ENCODE results near the gene PHAF1.

Gene PHAF1

DNA sequence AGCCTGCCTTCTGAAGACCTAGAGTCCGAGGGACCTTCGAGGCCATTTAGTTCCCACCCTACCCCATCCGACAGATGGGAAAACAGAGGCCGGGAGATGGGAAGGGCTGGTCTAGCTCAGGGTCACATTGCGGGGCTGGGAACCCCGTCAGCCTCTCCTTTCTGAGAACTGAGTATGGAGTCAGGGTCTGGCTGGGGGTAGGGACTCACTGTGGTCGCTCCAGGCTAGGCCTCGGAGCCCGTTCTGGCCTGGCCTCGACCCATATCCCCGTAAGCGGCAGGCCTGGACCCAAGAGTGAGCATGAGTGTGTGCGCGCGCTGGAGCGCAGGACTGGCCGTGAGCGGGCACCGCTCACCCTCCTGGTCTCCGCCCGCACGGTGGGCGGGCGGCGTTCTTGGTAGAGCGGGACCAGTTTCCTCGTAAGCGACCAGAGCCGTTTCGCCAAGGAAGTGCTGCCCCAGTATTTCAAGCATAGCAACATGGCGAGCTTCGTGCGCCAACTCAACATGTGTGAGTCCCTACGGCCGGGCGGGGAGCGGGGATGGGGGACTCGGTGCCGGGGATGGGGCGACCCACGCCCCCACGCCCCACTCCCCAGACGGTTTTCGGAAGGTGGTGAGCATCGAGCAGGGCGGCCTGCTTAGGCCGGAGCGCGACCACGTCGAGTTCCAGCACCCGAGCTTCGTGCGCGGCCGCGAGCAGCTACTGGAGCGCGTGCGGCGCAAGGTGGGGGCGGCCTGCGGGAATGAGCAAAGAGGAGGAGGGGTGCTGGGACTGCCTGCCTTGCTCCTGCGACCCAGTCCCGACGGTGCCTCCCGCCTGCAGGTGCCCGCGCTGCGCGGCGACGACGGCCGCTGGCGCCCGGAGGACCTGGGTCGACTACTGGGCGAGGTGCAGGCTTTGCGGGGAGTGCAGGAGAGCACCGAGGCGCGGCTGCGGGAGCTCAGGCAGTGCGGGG, 55.7 kb downstream of the PHAF1 start:
- ChIA-PET CTCF (interaction anchor here (0.8 to 7.6 kb wide), 3 partner anchors 11 to 147 kb away, joined by 3 to 54 read pairs (median 5); no protein-coding TSS in a partner anchor), POLR2A (no interaction called here)
- no peak for DNase-seq (ENCODE audit: low read depth, low spot score)
- H3K4me3 ChIP-seq (ENCODE audit: low read depth, low read length) = no peak overlapping the region
- TF ChIP-seq, protein P1, sequence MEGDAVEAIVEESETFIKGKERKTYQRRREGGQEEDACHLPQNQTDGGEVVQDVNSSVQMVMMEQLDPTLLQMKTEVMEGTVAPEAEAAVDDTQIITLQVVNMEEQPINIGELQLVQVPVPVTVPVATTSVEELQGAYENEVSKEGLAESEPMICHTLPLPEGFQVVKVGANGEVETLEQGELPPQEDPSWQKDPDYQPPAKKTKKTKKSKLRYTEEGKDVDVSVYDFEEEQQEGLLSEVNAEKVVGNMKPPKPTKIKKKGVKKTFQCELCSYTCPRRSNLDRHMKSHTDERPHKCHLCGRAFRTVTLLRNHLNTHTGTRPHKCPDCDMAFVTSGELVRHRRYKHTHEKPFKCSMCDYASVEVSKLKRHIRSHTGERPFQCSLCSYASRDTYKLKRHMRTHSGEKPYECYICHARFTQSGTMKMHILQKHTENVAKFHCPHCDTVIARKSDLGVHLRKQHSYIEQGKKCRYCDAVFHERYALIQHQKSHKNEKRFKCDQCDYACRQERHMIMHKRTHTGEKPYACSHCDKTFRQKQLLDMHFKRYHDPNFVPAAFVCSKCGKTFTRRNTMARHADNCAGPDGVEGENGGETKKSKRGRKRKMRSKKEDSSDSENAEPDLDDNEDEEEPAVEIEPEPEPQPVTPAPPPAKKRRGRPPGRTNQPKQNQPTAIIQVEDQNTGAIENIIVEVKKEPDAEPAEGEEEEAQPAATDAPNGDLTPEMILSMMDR (IDR thresholded peaks at IDR 0.05; ENCODE audit: insufficient read depth, low read length, missing control alignments) = no peak

DNA sequence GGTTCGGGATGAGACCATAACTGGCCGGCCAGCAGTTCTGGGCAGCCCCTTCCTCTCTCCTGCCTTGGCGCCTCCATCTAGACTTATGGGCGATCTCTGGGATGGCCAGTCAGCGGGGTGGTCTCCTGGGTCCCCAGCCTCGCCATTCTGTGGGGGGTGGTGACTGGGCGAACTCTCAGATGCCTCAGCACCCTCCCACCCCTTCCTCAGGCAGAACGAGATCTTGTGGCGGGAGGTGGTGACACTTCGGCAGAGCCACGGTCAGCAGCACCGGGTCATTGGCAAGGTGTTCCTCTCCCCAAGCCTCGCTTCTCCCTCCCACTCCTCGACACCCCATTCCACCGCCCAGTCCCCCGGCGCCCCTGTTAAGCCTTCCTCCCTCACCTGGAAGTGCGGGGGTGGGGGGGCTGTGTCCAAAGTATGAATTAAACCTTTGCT, 56.4 kb downstream of the PHAF1 start:
- POLR2A ChIA-PET = no interaction called here
- no peak overlapping the region for H3K4me3 ChIP-seq (ENCODE audit: low read depth, low read length)
- TF ChIP-seq, protein P1 (IDR thresholded peaks at IDR 0.05; ENCODE audit: insufficient read depth, low read length, missing control alignments) = no peak
- no peak for DNase-seq (ENCODE audit: low read depth, low spot score)
- CTCF ChIA-PET = interaction anchor here (1.4 to 7.6 kb wide), 2 partner anchors 8 to 11 kb away, joined by 8 to 54 read pairs; no protein-coding TSS in a partner anchor

DNA sequence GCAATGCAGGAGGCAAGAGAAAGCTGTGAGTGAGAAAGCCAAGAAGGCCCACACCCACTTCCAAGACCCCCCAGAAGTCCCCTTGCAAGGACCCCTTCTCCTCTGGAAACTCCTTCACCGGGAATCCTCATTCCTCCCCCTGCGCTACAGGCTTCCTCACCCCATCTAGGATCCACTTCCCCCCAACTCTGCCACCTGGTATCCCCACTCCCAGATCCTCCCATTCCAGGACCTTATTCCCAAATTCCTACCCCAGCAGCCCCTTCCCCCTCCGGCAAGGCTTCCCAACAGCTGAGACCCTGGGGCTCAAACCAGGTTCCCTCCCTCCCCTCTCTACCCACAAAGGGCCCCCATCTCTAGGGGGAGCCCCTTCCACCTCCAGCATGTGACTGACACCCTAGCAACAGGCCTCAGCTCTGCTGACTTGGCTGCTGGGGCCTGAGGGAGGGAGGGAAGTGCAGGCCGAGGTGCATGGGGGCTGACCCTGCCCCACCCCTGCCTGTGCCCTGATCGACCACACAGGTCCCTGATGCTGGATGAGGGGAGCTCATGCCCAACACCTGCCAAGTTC, 56.9 kb downstream of the PHAF1 start:
- ChIA-PET POLR2A (no interaction called here), CTCF (interaction anchor here (1.4 to 7.6 kb wide), 3 partner anchors 9 to 55 kb away, joined by 3 to 54 read pairs (median 8); no protein-coding TSS in a partner anchor)
- H3K4me3 ChIP-seq (ENCODE audit: low read depth, low read length) = no peak overlapping the region
- TF ChIP-seq, protein P1 (IDR thresholded peaks at IDR 0.05; ENCODE audit: insufficient read depth, low read length, missing control alignments) = no peak
- DNase-seq (ENCODE audit: low read depth, low spot score) = no peak

DNA sequence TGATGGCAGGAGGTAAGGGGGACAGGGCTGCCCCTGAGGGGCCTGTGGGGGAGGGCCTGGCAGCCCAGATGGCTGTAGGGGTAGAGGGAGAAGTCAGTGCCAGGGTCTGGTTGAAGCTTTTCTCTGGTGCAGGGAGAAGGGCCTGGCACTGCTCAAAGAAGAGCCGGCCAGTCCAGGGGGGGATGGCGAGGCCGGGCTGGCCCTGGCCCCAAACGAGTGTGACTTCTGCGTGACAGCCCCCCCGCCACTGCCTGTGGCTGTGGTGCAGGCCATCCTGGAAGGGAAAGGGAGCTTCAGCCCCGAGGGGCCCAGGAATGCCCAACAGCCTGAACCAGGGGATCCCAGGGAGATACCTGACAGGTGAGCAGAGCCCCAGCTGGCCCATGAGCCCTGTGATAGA, 57.8 kb downstream of the PHAF1 start:
- H3K4me3 ChIP-seq (ENCODE audit: low read depth, low read length) = no peak overlapping the region
- POLR2A ChIA-PET = no interaction called here
- no peak for DNase-seq (ENCODE audit: low read depth, low spot score)
- TF ChIP-seq, protein P1 (IDR thresholded peaks at IDR 0.05; ENCODE audit: insufficient read depth, low read length, missing control alignments) = no peak
- CTCF ChIA-PET = interaction anchor here (0.7 to 10.1 kb wide), 6 partner anchors 10 to 150 kb away, joined by 3 to 110 read pairs (median 10); partner anchors contain the start of genes B3GNT9 and MATCAP1

DNA sequence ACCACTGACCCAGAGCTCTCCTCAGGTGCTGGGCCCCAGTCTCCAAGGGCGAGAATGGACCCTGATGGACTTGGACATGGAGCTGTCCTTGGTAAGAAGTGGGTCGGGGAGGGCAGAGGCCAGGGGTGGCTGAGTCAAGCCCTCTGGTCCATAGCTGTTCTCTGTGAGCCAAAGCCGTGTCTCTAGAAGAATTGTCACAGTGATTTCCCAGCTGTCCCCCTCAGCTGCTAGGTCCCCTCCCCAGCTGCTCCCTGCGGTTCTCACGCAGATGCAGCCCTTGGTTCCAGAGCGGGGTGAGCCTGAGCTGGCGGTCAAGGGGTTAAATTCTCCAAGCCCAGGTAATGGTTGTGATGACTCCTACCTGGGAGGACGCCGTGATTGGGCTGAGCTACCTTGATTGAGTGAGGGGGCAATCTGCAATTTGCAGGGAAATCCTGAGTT, 59.3 kb downstream of the PHAF1 start:
- CTCF ChIA-PET = interaction anchor here (1.0 to 10.1 kb wide), 6 partner anchors 9 to 212 kb away, joined by 3 to 110 read pairs (median 18); partner anchors contain the start of genes B3GNT9, FBXL8, MATCAP1 and TRADD

More for the DNA sequence above, 59.3 kb downstream of the PHAF1 start:
- TF ChIP-seq, protein P1 (IDR thresholded peaks at IDR 0.05; ENCODE audit: insufficient read depth, low read length, missing control alignments) = no peak
- no peak overlapping the region; the same call in 1 of the 2 replicates for H3K4me3 ChIP-seq (ENCODE audit: low read depth, low read length)
- DNase-seq (ENCODE audit: low read depth, low spot score) = no peak
- POLR2A ChIA-PET = interaction anchor here (2.2 kb wide), 1 partner anchor 29 kb away, joined by 4 read pairs; no protein-coding TSS in a partner anchor
